Fibroblast of the aortic adventitia (primary cell): ENCODE data around the gene GALK1. TPM values are rescaled to one million over a fixed set of nuclear protein-coding genes. Genes with fewer than 3 reads are reported as not detected.
"Not testable (repeated sequence)": the region's sequence is repeated elsewhere in the genome, so short reads cannot be mapped to it uniquely, and the experiment has no call there.

Source experiments
- DNase-seq: peaks from one replicate; pipeline ENCODE4 v3.0.0-alpha.2; 2010; ENCODE audit warnings: low read depth
- H3K4me3 ChIP-seq: 2 replicates; pipeline ENCODE4 v1.5.1; 2011; ENCODE audit warnings: low read depth, mild to moderate bottlenecking, control low read depth, low read length, moderate library complexity
- total RNA-seq: library from RNA; depleted of rRNA; stranded (reverse); fragments of >200 nt; gene quantifications from 2 replicates; pipeline ENCODE4 v1.2.3, GENCODE V29; 2012; ENCODE audit warnings: low replicate concordance
- TF ChIP-seq, protein P1 (sequence below): IDR thresholded peaks from 2 replicates; pipeline ENCODE4 v1.5.1; 2011; ENCODE audit warnings: mild to moderate bottlenecking, low read length, control low read depth, inconsistent platforms; ENCODE audit not compliant: insufficient read depth

GALK1 gene
- total RNA-seq, 1 donor: 35.9 TPM

GRCh38 chr17:75763269-75763607 lies 1.8 kb downstream of the GALK1 start:
- TF ChIP-seq, protein P1, sequence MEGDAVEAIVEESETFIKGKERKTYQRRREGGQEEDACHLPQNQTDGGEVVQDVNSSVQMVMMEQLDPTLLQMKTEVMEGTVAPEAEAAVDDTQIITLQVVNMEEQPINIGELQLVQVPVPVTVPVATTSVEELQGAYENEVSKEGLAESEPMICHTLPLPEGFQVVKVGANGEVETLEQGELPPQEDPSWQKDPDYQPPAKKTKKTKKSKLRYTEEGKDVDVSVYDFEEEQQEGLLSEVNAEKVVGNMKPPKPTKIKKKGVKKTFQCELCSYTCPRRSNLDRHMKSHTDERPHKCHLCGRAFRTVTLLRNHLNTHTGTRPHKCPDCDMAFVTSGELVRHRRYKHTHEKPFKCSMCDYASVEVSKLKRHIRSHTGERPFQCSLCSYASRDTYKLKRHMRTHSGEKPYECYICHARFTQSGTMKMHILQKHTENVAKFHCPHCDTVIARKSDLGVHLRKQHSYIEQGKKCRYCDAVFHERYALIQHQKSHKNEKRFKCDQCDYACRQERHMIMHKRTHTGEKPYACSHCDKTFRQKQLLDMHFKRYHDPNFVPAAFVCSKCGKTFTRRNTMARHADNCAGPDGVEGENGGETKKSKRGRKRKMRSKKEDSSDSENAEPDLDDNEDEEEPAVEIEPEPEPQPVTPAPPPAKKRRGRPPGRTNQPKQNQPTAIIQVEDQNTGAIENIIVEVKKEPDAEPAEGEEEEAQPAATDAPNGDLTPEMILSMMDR: no peak
- no peak overlapping the region for H3K4me3 ChIP-seq
- no peak for DNase-seq

DNA sequence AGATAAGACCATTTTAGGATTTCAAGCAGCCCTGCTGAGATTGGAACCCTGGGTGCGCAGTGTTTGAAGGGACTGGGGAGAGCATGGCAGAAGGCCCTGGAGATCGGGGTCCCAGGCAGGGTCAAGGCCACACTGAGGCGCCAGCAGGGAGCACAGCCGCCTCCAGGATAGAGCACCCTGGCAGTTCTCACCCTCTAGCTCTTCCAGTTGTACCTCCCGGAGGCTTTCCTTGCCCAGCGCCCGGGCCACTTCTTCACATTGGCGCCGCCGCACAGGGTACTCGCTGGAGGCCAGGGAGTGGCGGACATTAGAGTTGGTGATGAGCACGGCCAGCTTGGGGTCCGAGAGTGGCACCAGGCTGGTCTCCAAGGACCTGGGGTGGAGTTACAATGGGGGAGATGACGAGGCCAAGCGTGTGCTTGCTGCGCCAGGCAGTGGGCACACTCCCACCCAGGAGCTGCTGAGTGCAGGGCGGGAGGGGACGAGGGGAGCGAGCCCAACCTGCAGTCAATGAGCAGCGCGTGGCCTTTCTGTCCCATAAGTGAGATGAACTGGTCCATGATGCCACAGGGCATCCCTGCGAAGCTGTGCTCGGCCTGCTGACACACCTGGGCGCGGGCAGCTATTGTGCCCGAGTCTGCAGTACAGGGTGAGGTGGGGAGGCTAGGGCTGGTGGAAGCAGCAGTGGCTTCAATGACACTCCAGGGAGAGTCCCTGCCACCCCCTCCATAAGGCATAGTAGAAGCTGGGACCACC lies 2.3 kb downstream of the GALK1 start:
- TF ChIP-seq, protein P1: no peak
- DNase-seq: no peak
- no peak overlapping the region for H3K4me3 ChIP-seq

- not testable (repeated sequence) for DNase-seq
These were observed 4.9 kb downstream of the GALK1 start for GRCh38 chr17:75759978-75760640.

DNA sequence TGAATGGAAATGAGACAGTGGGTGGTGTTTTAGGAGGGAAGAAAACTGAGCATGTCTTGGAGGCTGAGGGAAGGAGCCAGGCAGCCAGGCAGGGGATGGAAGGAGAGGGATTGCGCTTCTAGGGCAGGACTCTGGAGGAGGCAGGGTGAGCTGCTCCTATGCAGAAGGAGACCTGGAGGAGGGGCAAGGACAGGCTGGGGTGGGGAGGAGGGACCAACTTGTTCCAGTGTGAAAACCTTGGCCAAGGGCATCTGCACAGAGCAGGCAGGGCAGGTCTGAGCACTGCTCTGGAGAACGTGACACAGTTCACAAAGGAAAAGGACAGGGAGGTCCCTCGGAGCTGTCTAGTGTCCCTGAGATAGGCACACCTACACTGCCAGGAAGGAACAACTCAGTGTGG lies 5.5 kb downstream of the GALK1 start:
- DNase-seq: no peak
- TF ChIP-seq, protein P1: no peak
- no peak overlapping the region for H3K4me3 ChIP-seq

More at GRCh38 chr17:75759978-75760640, 4.9 kb downstream of the GALK1 start:
- H3K4me3 ChIP-seq: not testable (repeated sequence)

DNA sequence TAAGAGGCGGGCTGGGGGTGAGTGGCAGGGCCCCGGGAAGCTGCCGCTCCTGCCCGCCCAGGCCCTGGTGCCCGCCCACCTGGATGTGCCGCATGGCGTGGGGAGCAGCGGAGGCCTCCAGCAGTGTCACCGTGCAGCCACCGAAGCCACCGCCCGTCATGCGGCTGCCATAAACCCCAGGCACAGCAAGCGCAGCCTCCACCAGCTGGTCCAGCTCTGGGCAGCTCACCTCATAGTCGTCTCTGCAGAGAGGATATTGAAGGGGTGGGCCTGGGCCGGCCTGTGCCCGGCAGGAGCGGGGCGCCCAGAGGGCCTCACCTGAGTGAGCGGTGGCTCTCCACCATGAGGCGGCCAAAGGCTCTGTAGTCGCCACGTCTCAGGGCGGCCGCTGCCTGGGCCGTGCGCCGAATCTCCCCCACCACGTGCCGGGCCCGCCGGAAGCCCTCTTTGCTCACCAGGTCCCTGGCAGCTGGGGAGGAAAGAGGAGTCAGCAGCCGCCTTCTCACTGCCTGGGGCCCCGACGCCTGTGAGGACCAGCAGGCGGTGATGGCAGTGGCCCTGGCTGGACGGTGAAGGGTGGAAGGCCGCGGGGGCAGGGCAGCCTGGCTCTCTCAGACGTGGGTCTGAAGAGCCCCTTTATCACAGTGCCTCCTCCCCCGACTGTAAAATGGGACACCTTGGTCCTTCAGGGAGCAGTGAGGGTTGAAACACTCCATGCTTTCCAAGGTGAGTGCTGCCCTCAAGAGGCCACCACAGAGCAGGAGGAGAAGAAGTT lies 6.7 kb downstream of the GALK1 start:
- H3K4me3 ChIP-seq: no peak overlapping the region
- TF ChIP-seq, protein P1: peak; percentile 23
- DNase-seq: no peak

DNA sequence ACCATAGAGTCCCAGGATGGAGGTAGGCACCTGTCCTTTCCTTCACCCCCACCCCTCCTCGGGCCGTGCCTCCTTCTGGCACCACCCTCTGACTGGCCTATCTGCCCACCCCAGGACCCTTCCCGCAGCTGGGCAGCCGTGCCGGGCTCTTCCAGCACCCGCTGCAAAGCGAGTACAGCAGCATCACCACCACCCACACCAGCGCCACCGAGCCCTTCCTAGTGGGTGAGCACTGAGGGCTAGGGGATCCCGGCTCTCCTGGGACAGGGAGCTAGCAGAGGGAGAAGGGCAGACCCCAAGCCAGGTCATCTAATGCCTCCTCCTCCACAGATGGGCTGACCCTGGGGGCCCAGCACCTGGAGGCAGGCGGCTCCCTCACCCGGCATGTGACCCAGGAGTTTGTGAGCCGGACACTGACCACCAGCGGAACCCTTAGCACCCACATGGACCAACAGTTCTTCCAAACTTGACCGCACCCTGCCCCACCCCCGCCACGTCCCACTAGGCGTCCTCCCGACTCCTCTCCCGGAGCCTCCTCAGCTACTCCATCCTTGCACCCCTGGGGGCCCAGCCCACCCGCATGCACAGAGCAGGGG lies 7.8 kb downstream of the GALK1 start:
- TF ChIP-seq, protein P1: no peak
- DNase-seq: no peak
- no peak overlapping the region for H3K4me3 ChIP-seq

DNA sequence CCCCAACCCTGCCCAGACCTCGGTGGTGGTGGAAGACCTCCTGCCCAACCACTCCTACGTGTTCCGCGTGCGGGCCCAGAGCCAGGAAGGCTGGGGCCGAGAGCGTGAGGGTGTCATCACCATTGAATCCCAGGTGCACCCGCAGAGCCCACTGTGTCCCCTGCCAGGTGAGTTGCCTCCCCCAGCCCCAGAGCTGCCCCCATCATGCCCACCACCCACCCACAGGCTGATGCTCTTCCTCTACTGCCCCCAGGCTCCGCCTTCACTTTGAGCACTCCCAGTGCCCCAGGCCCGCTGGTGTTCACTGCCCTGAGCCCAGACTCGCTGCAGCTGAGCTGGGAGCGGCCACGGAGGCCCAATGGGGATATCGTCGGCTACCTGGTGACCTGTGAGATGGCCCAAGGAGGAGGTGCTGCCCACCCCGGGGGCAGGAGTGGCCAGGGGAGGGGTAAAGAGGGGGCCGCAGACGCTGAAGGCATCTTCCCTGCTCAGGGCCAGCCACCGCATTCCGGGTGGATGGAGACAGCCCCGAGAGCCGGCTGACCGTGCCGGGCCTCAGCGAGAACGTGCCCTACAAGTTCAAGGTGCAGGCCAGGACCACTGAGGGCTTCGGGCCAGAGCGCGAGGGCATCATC lies 8.4 kb downstream of the GALK1 start:
- no peak overlapping the region for H3K4me3 ChIP-seq
- TF ChIP-seq, protein P1: no peak
- no peak for DNase-seq
